Measurements from ENCODE around the gene CHRDL2.
"Not testable (repeated sequence)": the region's sequence is repeated elsewhere in the genome, so short reads cannot be mapped to it uniquely, and the experiment has no call there.

The CHRDL2 gene

GRCh38 chr11:74755395-74755995 lies 24.3 kb upstream of the CHRDL2 start:
- DNase-seq (ENCODE audit: extremely low spot score): no peak
- TF ChIP-seq LEF1 (IDR thresholded peaks at IDR 0.05; ENCODE audit: borderline replicate concordance): no peak
- TF ChIP-seq HDGF (IDR thresholded peaks at IDR 0.05; ENCODE audit: borderline replicate concordance): no peak
- no peak for TF ChIP-seq TARDBP (IDR thresholded peaks at IDR 0.05)
- TF ChIP-seq FOXM1 (IDR thresholded peaks at IDR 0.05; ENCODE audit: borderline replicate concordance): no peak
- TF ChIP-seq L3MBTL2 (conservative IDR thresholded peaks at IDR 0.05): no peak
- no peak for TF ChIP-seq SP1 (IDR thresholded peaks at IDR 0.05)
- TF ChIP-seq CTBP1 (IDR thresholded peaks at IDR 0.05; ENCODE audit: borderline replicate concordance): no peak
- TF ChIP-seq FOXA1 (IDR thresholded peaks at IDR 0.05): no peak
- no peak for TF ChIP-seq SUZ12 (IDR thresholded peaks at IDR 0.05)
- ChIA-PET CTCF (no interaction called here), POLR2A (no interaction called here)

GRCh38 chr11:74754507-74755252 lies 23.5 kb upstream of the CHRDL2 start:
- CTCF ChIA-PET: no interaction called here
- DNase-seq (ENCODE audit: extremely low spot score): no peak
- no peak for TF ChIP-seq LEF1 (IDR thresholded peaks at IDR 0.05; ENCODE audit: borderline replicate concordance)
- TF ChIP-seq BHLHE40 (IDR thresholded peaks at IDR 0.05; ENCODE audit: borderline replicate concordance): no peak
- no peak for TF ChIP-seq SP1 (IDR thresholded peaks at IDR 0.05)
- no peak for TF ChIP-seq TARDBP (IDR thresholded peaks at IDR 0.05)
- TF ChIP-seq NFRKB (IDR thresholded peaks at IDR 0.05): no peak
- TF ChIP-seq FOXK2 (IDR thresholded peaks at IDR 0.05): no peak
- TF ChIP-seq L3MBTL2 (conservative IDR thresholded peaks at IDR 0.05): no peak
- POLR2A ChIA-PET: interaction anchor here (1.0 kb wide), 1 partner anchor 19 kb away, joined by 3 read pairs; no protein-coding TSS in a partner anchor

GRCh38 chr11:74751303-74751702 lies 20.1 kb upstream of the CHRDL2 start:
- no peak for TF ChIP-seq ARNT (IDR thresholded peaks at IDR 0.05)
- ChIA-PET CTCF (interaction anchor here (0.6 to 1.1 kb wide), 2 partner anchors 12 to 25 kb away, joined by 3 to 6 read pairs; no protein-coding TSS in a partner anchor), POLR2A (no interaction called here)
- DNase-seq (ENCODE audit: extremely low spot score): no peak

GRCh38 chr11:74750598-74750997 lies 19.4 kb upstream of the CHRDL2 start:
- CTCF ChIA-PET: interaction anchor here (0.6 to 1.1 kb wide), 2 partner anchors 11 to 24 kb away, joined by 3 to 6 read pairs; no protein-coding TSS in a partner anchor
- POLR2A ChIA-PET: interaction anchor here (0.9 kb wide), 1 partner anchor 257 kb away, joined by 3 read pairs; the partner anchor contains the start of gene LIPT2
- peak; percentile 63; the same call in 1 of the 2 replicates for TF ChIP-seq ZNF384 (IDR thresholded peaks at IDR 0.05)
- not testable (repeated sequence) for DNase-seq (ENCODE audit: extremely low spot score)

GRCh38 chr11:74749965-74750296 lies 18.7 kb upstream of the CHRDL2 start:
- POLR2A ChIA-PET: interaction anchor here (0.5 to 1.5 kb wide), 5 partner anchors 10 to 257 kb away, joined by 3 to 4 read pairs (median 3); partner anchors contain the start of gene LIPT2
- TF ChIP-seq ARNT (IDR thresholded peaks at IDR 0.05) (no peak), CTBP1 (IDR thresholded peaks at IDR 0.05; ENCODE audit: borderline replicate concordance) (no peak), ELF4 (IDR thresholded peaks at IDR 0.05) (no peak), FOXA1 (IDR thresholded peaks at IDR 0.05) (no peak), LEF1 (IDR thresholded peaks at IDR 0.05; ENCODE audit: borderline replicate concordance) (no peak), NFRKB (IDR thresholded peaks at IDR 0.05) (no peak), FOXK2 (IDR thresholded peaks at IDR 0.05) (no peak), BHLHE40 (IDR thresholded peaks at IDR 0.05; ENCODE audit: borderline replicate concordance) (no peak), HDGF (IDR thresholded peaks at IDR 0.05; ENCODE audit: borderline replicate concordance) (no peak), PKNOX1 (IDR thresholded peaks at IDR 0.05) (no peak), FOXM1 (IDR thresholded peaks at IDR 0.05; ENCODE audit: borderline replicate concordance) (no peak), ZNF384 (IDR thresholded peaks at IDR 0.05) (no peak), L3MBTL2 (conservative IDR thresholded peaks at IDR 0.05) (no peak), SP1 (IDR thresholded peaks at IDR 0.05) (no peak), TARDBP (IDR thresholded peaks at IDR 0.05) (no peak), SUZ12 (IDR thresholded peaks at IDR 0.05) (no peak)
- no peak for DNase-seq (ENCODE audit: extremely low spot score)
- CTCF ChIA-PET: no interaction called here

GRCh38 chr11:74749127-74749964 lies 18.1 kb upstream of the CHRDL2 start:
- DNase-seq (ENCODE audit: extremely low spot score): peak; percentile 57
- TF ChIP-seq L3MBTL2 (conservative IDR thresholded peaks at IDR 0.05) (peak; percentile 88), HDGF (IDR thresholded peaks at IDR 0.05; ENCODE audit: borderline replicate concordance) (no peak)
- ChIA-PET CTCF (no interaction called here), POLR2A (interaction anchor here (0.5 to 1.5 kb wide), 7 partner anchors 10 to 256 kb away, joined by 3 to 4 read pairs (median 3); partner anchors contain the start of gene LIPT2)
